Measurements from ENCODE around the gene ADAM12. TPM values are rescaled to one million over a fixed set of nuclear protein-coding genes. Genes with fewer than 3 reads are reported as not detected.
"Not testable (repeated sequence)": the region's sequence is repeated elsewhere in the genome, so short reads cannot be mapped to it uniquely, and the experiment has no call there.

Gene ADAM12
- total RNA-seq, 1 experiment from 2014 or later = not detected

GRCh38 chr10:126181626-126182025 is 206.7 kb downstream of the ADAM12 start:
- CTCF ChIA-PET = no interaction called here
- Mint-ChIP-seq H3K27ac (ENCODE audit: unreplicated experiment) (no peak overlapping the region), H3K27me3 (ENCODE audit: unreplicated experiment) (peaks cover 26% of the 10 kb centered on the region), H3K4me3 (ENCODE audit: low read depth, unreplicated experiment) (no peak overlapping the region), H3K4me1 (ENCODE audit: low read depth, unreplicated experiment) (no peaks in the 10 kb centered on the region), H3K9me3 (ENCODE audit: low read depth, unreplicated experiment) (no peaks in the 10 kb centered on the region), H3K36me3 (ENCODE audit: insufficient read depth, unreplicated experiment) (no peaks in the 10 kb centered on the region)
- no peak for TF ChIP-seq CTCF (IDR thresholded peaks at IDR 0.05; ENCODE audit: unreplicated experiment)
- intact Hi-C loops (cut with micrococcal nuclease; ENCODE audit: unreplicated experiment) = no loop called here
- no TSS peak for BruUV-seq (replicated peaks)
- DNase-seq = no peak

- Mint-ChIP-seq H3K36me3 (ENCODE audit: insufficient read depth, unreplicated experiment) (no peaks in the 10 kb centered on the region), H3K4me3 (ENCODE audit: low read depth, unreplicated experiment) (no peak overlapping the region), H3K4me1 (ENCODE audit: low read depth, unreplicated experiment) (no peaks in the 10 kb centered on the region), H3K9me3 (ENCODE audit: low read depth, unreplicated experiment) (no peaks in the 10 kb centered on the region), H3K27ac (ENCODE audit: unreplicated experiment) (no peak overlapping the region), H3K27me3 (ENCODE audit: unreplicated experiment) (peaks cover 16% of the 10 kb centered on the region)
- no peak for TF ChIP-seq CTCF (IDR thresholded peaks at IDR 0.05; ENCODE audit: unreplicated experiment)
- intact Hi-C loops (cut with micrococcal nuclease; ENCODE audit: unreplicated experiment) = no loop called here
- CTCF ChIA-PET = no interaction called here
- DNase-seq = no peak
- no TSS peak for BruUV-seq (replicated peaks)
These were observed 208.6 kb downstream of the ADAM12 start for GRCh38 chr10:126179637-126180036.

- TF ChIP-seq CTCF (IDR thresholded peaks at IDR 0.05; ENCODE audit: unreplicated experiment) = no peak
- intact Hi-C loops (cut with micrococcal nuclease; ENCODE audit: unreplicated experiment) = no loop called here
- no peak overlapping the region for H3K4me3 Mint-ChIP-seq (ENCODE audit: low read depth, unreplicated experiment)
- no peak for DNase-seq
- no peaks in the 10 kb centered on the region for H3K4me1 Mint-ChIP-seq (ENCODE audit: low read depth, unreplicated experiment)
- BruUV-seq (replicated peaks) = no TSS peak
- H3K27ac Mint-ChIP-seq (ENCODE audit: unreplicated experiment) = no peak overlapping the region
- CTCF ChIA-PET = interaction anchor here (0.7 kb wide), 1 partner anchor 12 kb away, joined by 4 read pairs; no protein-coding TSS in a partner anchor
- no peaks in the 10 kb centered on the region for H3K9me3 Mint-ChIP-seq (ENCODE audit: low read depth, unreplicated experiment)
- H3K36me3 Mint-ChIP-seq (ENCODE audit: insufficient read depth, unreplicated experiment) = no peaks in the 10 kb centered on the region
- peaks cover 12% of the 10 kb centered on the region for H3K27me3 Mint-ChIP-seq (ENCODE audit: unreplicated experiment)
These were observed 210.8 kb downstream of the ADAM12 start for GRCh38 chr10:126177417-126178030.

GRCh38 chr10:126175641-126176262 is 212.5 kb downstream of the ADAM12 start:
- H3K4me3 Mint-ChIP-seq (ENCODE audit: low read depth, unreplicated experiment) = no peak overlapping the region
- no peaks in the 10 kb centered on the region for H3K36me3 Mint-ChIP-seq (ENCODE audit: insufficient read depth, unreplicated experiment)
- no peak overlapping the region for H3K27ac Mint-ChIP-seq (ENCODE audit: unreplicated experiment)
- no peaks in the 10 kb centered on the region for H3K9me3 Mint-ChIP-seq (ENCODE audit: low read depth, unreplicated experiment)
- intact Hi-C loops (cut with micrococcal nuclease; ENCODE audit: unreplicated experiment) = no loop called here
- CTCF ChIA-PET = no interaction called here
- H3K4me1 Mint-ChIP-seq (ENCODE audit: low read depth, unreplicated experiment) = no peaks in the 10 kb centered on the region
- no peak for TF ChIP-seq CTCF (IDR thresholded peaks at IDR 0.05; ENCODE audit: unreplicated experiment)
- no TSS peak for BruUV-seq (replicated peaks)
- DNase-seq = no peak
- H3K27me3 Mint-ChIP-seq (ENCODE audit: unreplicated experiment) = no peaks in the 10 kb centered on the region

GRCh38 chr10:126172755-126173154 is 215.5 kb downstream of the ADAM12 start:
- H3K36me3 Mint-ChIP-seq (ENCODE audit: insufficient read depth, unreplicated experiment); BruUV-seq (replicated peaks); CTCF ChIA-PET; H3K9me3 Mint-ChIP-seq (ENCODE audit: low read depth, unreplicated experiment); H3K27ac Mint-ChIP-seq (ENCODE audit: unreplicated experiment); H3K4me3 Mint-ChIP-seq (ENCODE audit: low read depth, unreplicated experiment); intact Hi-C loops (cut with micrococcal nuclease; ENCODE audit: unreplicated experiment); DNase-seq; H3K4me1 Mint-ChIP-seq (ENCODE audit: low read depth, unreplicated experiment): not testable (repeated sequence)
- H3K27me3 Mint-ChIP-seq (ENCODE audit: unreplicated experiment) = peaks cover 13% of the 10 kb centered on the region

Measured in Calu3 (cell line).